Muscle of leg (tissue), 16 donors: ENCODE results near the gene GLYATL2. TPM values are rescaled to one million over a fixed set of nuclear protein-coding genes. Genes with fewer than 3 reads are reported as not detected.

Experiments
- DNase-seq: peaks from one replicate; pipeline ENCODE4 v3.0.0; 2013
- H3K27ac ChIP-seq: one replicate; pipeline ENCODE4 v1.5.1; 2013; ENCODE audit warnings: mild to moderate bottlenecking, low read length, control low read depth
- H3K27me3 ChIP-seq: one replicate; pipeline ENCODE4 v1.6.1; 2013; ENCODE audit warnings: low read length; ENCODE audit not compliant: control insufficient read depth, insufficient read depth
- H3K36me3 ChIP-seq: one replicate; pipeline ENCODE4 v1.6.1; 2013; ENCODE audit warnings: low read length; ENCODE audit not compliant: control insufficient read depth, insufficient read depth
- H3K4me1 ChIP-seq: one replicate; pipeline ENCODE4 v1.6.1; 2013; ENCODE audit warnings: low read length; ENCODE audit not compliant: control insufficient read depth, insufficient read depth
- H3K4me3 ChIP-seq: one replicate; pipeline ENCODE4 v1.5.1; 2013; ENCODE audit warnings: low read length, control low read depth
- H3K9me3 ChIP-seq: replicated peaks from 2 replicates; pipeline ENCODE4 v1.6.1; 2013; ENCODE audit warnings: low read depth, low read length; ENCODE audit not compliant: control insufficient read depth
- WGBS: methylation state at CpG from one replicate; pipeline ENCODE4 v1.1.5; 2013; ENCODE audit warnings: missing lambda C conversion rate; ENCODE audit not compliant: insufficient coverage; 5-methylcytosine and 5-hydroxymethylcytosine counted together
- long read RNA-seq, 11 donors: transcript quantifications; one replicate each; lab custom pipeline, GENCODE V29; 2026
- polyA plus RNA-seq, 8 donors: library from polyadenylated mRNA; unstranded; fragments of 120-200 nt; gene quantifications; one replicate each; pipeline versions ENCODE4 v1.2.1 to v1.2.3, GENCODE V29; 2013; ENCODE audit warnings: inconsistent platforms in 1 of 8, low replicate concordance in 1 of 8; ENCODE audit not compliant: insufficient read length in 8 of 8, insufficient read depth in 1 of 8
- total RNA-seq: library from RNA; stranded (reverse); fragments of 120-200 nt; gene quantifications from one replicate; pipeline ENCODE4 v1.2.4, GENCODE V29; 2013

Gene GLYATL2, protein sequence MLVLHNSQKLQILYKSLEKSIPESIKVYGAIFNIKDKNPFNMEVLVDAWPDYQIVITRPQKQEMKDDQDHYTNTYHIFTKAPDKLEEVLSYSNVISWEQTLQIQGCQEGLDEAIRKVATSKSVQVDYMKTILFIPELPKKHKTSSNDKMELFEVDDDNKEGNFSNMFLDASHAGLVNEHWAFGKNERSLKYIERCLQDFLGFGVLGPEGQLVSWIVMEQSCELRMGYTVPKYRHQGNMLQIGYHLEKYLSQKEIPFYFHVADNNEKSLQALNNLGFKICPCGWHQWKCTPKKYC
- 0.89 TPM for total RNA-seq
- 1 to 10 TPM in 4 of 8 donors, under 1 TPM in 4; 0.61 to 2.8 (median 1.1) TPM for polyA plus RNA-seq
- long read RNA-seq, donor 1, result 0 reads
- long read RNA-seq, donor 2, result 0 reads
- long read RNA-seq, donor 3, result 0 reads
- long read RNA-seq, donor 4, result 0 reads
- long read RNA-seq, donor 5, result 0 reads
- long read RNA-seq, donor 6, result 0 reads
- long read RNA-seq, donor 7, result 0 reads
- long read RNA-seq, donor 8, result 0 reads
- long read RNA-seq, donor 9, result 0 reads
- long read RNA-seq, donor 10, result 0 reads
- long read RNA-seq, donor 11, result 0 reads

DNA sequence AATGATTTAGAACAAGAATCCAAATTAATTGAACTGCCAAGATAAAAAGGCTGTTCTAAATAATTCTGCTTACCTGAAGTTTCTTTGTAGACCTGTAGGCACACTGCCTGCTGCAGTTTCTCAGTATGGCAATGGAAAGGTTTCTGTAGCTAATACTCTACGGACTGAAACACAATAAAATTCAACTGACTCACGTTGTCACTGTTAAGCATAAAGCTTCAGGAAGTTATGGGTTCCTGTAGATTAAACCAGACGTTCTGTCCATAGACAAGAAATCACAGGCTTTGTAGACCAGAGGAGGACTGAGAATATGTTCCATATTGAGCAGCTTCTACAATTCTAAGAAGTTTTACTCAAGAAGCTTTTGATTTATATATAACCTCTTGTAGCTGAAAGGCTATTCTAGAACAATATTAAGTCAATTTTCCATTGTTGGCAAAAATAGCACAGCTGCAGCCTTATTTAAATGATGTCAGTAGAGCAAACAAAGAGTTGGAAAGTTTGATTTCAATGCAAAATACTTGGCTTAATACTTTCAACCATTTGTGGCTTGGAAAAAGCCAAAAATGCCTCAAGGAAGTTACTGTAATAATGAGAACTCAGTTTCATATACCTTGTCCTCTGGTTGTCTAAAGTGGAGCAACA is at the start of gene GLYATL2:
GLYATL2 (minus strand) TSS at position 344 of the 645 bp plus-strand sequence. CDS start 5,092 bp downstream, outside the sequence.
- no peaks in the 10 kb centered on the region for H3K4me1 ChIP-seq
- peak; percentile 77 for DNase-seq
- no peak within 1 kb of the TSS for H3K4me3 ChIP-seq
- no peaks in the 10 kb centered on the region for H3K36me3 ChIP-seq
- H3K9me3 ChIP-seq, result no peaks in the 10 kb centered on the region
- H3K27ac ChIP-seq, result no peak within 1 kb of the TSS
- no peaks in the 10 kb centered on the region for H3K27me3 ChIP-seq
- no CpG with 5 or more reads among the region's 3 CpGs for WGBS

DNA sequence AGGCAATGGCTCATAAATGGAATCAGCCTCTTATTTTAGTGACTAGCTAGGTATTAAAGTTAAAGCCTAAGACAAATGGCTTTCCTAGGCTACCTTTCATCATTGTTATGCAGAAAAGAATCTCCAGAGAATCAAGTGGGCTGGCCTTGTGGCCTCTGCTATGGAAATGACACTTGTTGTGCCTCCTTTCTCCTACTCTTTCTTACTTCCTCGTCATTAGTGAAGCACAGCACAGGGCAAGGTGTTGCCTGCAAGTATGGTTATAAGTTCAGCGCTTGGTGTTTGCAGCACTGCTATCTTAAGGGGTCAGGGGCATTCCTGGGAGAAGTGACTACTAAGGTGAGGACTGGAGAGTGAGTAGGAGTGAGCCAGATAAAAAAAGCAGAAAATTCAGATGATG is 49.4 kb upstream of the GLYATL2 start:
- Histone ChIP-seq H3K4me3 (no peak overlapping the region), H3K27ac (no peak overlapping the region), H3K9me3 (no peaks in the 10 kb centered on the region), H3K4me1 (no peaks in the 10 kb centered on the region), H3K36me3 (no peaks in the 10 kb centered on the region), H3K27me3 (no peaks in the 10 kb centered on the region)
- WGBS, result no CpG with 5 or more reads among the region's 2 CpGs
- no peak for DNase-seq

DNA sequence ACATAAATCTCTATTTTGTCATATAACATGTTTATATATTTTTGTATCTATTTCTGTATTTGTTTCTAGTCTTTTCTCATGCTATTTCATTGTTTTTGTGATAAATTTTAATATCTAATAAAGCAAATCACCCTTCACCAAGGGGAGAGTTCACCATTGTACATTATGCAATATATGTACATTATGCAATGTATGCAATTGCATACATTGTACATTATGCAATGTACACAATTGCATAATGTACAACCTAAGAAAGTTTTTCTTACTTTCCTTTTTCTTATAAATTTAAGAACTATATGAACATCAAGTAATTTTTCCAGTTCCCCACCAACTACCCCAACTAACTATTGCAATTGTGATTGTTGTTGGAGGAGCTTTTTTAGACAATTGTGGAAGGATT is 44.1 kb upstream of the GLYATL2 start:
- Histone ChIP-seq H3K4me3 (no peak overlapping the region), H3K27me3 (no peaks in the 10 kb centered on the region), H3K27ac (no peak overlapping the region), H3K9me3 (no peaks in the 10 kb centered on the region), H3K4me1 (no peaks in the 10 kb centered on the region), H3K36me3 (no peaks in the 10 kb centered on the region)
- no peak for DNase-seq

DNA sequence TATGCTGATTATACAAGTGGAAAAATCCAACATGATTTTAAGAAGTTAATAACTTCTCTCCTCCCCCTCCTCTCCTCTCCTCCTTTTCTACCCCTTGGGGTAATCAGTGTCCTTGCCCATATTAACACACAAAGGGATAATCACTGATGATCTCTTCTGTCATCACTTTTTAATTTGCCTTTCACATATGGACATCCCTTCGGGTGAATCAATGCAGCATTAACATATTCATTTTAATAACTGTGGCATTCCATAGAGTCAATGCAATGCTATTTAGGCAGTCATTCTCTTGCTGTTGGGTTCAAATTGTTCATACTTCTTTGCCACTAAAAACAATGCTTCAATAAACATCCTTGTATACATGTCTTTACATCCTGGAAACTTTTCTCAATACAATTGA is 42.9 kb upstream of the GLYATL2 start:
- no peaks in the 10 kb centered on the region for H3K27me3 ChIP-seq
- H3K36me3 ChIP-seq, result no peaks in the 10 kb centered on the region
- no peaks in the 10 kb centered on the region for H3K9me3 ChIP-seq
- no peak overlapping the region for H3K27ac ChIP-seq
- no peak for DNase-seq
- no CpG with 5 or more reads among the region's 1 CpG for WGBS
- no peak overlapping the region for H3K4me3 ChIP-seq
- H3K4me1 ChIP-seq, result no peaks in the 10 kb centered on the region

DNA sequence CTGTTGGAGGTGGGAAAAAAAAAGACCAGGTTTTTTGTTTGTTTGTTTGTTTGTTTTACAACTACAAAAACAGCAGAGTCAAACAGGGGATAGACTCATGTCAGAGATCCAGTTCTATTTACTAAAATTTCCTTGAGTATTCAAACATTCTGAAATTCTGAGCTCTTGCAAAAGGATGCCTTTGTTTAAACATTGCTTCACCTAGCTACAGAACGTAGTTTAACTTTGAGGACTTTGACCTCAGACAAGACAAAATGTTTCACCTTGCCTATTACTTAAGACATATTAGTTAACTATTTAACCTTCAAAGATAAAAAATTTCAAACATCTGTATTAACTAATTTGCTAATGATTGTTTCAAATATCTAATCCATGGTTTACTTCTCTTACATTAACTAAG is 36.1 kb upstream of the GLYATL2 start:
- Histone ChIP-seq H3K36me3 (no peaks in the 10 kb centered on the region), H3K27me3 (no peaks in the 10 kb centered on the region), H3K4me1 (no peaks in the 10 kb centered on the region), H3K4me3 (no peak overlapping the region), H3K27ac (no peak overlapping the region), H3K9me3 (peaks cover 5% of the 10 kb centered on the region)
- no CpG with 5 or more reads among the region's 1 CpG for WGBS
- no peak for DNase-seq

DNA sequence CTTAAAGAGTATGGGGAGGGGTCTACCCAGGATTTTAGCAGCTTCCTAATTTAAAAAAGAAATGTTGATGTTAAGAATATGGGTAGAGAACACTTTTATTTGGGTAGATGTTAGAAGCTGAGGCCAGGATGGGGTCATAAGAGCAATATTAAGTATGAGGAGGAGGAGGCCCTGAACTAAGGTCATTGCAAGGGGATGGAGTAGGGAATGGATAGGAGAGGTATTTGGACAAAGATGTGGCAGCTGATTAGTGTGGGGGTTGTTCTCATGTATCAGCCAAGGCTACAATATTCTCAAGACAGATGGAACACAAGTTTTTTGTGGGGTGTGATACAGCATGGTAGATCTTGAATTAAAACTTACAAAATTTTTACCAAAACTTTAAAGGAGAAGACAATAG is 35.7 kb upstream of the GLYATL2 start:
- Histone ChIP-seq H3K4me1 (no peaks in the 10 kb centered on the region), H3K27me3 (no peaks in the 10 kb centered on the region), H3K4me3 (no peak overlapping the region), H3K27ac (no peak overlapping the region), H3K36me3 (no peaks in the 10 kb centered on the region), H3K9me3 (peaks cover 5% of the 10 kb centered on the region)
- DNase-seq, result no peak

DNA sequence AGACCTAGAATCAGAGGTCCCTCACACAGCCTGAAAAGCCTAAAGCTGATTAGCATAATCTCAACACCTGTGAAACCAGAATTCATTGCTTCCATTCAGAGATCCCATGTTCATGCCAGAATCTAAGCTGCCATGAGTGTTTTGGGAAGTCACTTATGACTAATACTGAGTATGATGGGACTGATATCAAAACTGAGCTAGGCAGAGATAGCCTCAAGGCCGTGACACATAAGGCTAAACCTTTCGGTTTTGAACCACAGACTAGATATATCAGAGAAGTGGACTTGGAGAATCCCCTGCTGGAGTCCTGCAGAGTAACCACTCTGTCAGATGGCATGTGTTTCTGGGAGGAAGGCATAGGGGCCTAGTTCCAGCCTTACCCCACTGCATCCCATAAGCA is 23.1 kb upstream of the GLYATL2 start:
- no peak for DNase-seq
- 84% methylated on average over 2 of the region's 2 CpGs for WGBS
- H3K9me3 ChIP-seq, result peaks cover 37% of the 10 kb centered on the region

DNA sequence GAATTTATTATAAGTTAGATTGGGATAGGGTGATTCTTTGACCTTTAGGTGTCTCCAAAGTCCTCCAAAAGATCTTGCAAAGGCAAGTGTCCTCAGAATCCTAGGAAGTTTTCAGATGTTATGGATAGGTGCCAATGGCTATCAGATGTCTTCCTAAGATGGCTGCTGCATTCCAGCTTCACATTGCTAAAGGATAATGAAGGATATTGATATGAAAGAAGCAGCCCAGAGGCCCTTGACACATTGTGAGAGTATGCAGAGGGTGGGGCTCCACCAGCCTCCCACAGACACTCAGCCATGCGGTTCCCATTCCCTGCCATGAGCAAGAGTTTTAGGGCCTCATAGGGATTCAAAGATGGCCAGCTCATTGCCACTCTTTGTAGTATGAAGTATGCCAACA is 22.3 kb upstream of the GLYATL2 start:
- no peak for DNase-seq
- Histone ChIP-seq H3K27ac (no peak overlapping the region), H3K4me1 (no peaks in the 10 kb centered on the region), H3K36me3 (no peaks in the 10 kb centered on the region), H3K9me3 (peaks cover 37% of the 10 kb centered on the region), H3K4me3 (no peak overlapping the region), H3K27me3 (no peaks in the 10 kb centered on the region)
- no CpG with 5 or more reads among the region's 1 CpG for WGBS

More for the DNA sequence above, 23.1 kb upstream of the GLYATL2 start:
- H3K4me3 ChIP-seq, result no peak overlapping the region
- no peak overlapping the region for H3K27ac ChIP-seq
- no peaks in the 10 kb centered on the region for H3K27me3 ChIP-seq
- H3K36me3 ChIP-seq, result no peaks in the 10 kb centered on the region
- H3K4me1 ChIP-seq, result no peaks in the 10 kb centered on the region

DNA sequence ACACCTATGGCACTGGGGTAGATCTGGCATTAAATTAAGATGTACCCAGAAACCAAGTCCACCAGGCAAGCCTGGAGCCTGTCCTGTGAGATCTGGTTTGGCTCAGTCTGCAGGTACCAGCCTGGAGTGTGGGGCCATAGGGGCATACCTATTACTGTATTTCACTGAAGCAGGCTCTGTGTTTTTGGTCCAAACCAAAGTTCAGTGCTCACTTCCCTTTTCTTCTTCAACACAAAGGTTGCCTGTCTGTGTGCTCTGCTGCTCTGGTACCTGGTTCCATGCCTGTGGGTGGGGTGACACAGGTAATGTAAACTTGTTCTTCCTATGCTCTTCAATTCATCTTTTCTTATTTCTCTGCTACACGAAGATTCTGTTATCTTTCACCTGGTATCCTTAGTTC is 19.8 kb upstream of the GLYATL2 start:
- DNase-seq, result no peak
- Histone ChIP-seq H3K9me3 (peaks cover 35% of the 10 kb centered on the region), H3K27me3 (no peaks in the 10 kb centered on the region), H3K27ac (no peak overlapping the region), H3K4me1 (no peaks in the 10 kb centered on the region), H3K36me3 (no peaks in the 10 kb centered on the region), H3K4me3 (no peak overlapping the region)
- WGBS, result no CpG with 5 or more reads among the region's 1 CpG

DNA sequence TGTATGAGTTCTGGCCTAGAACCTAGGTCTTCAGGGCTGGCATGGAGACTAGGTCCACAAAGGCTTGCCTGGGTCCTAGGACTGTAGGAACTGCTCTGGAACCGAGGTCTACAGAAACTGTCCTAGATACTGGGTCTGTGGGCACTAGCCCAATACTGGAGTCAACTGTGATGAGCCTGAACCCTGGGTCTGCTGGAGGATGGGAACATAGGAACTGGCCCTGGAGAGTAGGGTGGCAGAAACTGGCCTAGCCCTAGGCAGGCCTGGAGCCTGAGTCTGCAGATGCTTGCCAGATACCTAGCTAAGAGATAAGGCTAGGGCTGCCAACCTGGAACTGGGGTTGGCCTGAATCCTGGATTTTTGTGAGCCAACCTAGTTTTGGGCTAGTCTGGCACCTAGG is 19.2 kb upstream of the GLYATL2 start:
- DNase-seq, result no peak
- H3K36me3 ChIP-seq, result no peaks in the 10 kb centered on the region
- 50% methylated on average over 1 of the region's 1 CpG for WGBS
- H3K9me3 ChIP-seq, result peaks cover 35% of the 10 kb centered on the region
- H3K27me3 ChIP-seq, result no peaks in the 10 kb centered on the region
- no peak overlapping the region for H3K4me3 ChIP-seq
- H3K27ac ChIP-seq, result no peak overlapping the region
- H3K4me1 ChIP-seq, result no peaks in the 10 kb centered on the region
